SJCRH30 (cell line): Measurements from ENCODE around the gene CARD11. TPM values are rescaled to one million over a fixed set of nuclear protein-coding genes. Genes with fewer than 3 reads are reported as not detected.
A peak's percentile ranks its signal among the peaks of the same experiment; 100 is the strongest.

Experiments
- DNase-seq, 2 experiments: peaks; one replicate each; pipeline ENCODE4 v3.0.0-alpha.2; 2015 to 2020
- H3K27ac ChIP-seq: fragments of 250-450 bp; sonication (Bioruptor Pico); 2 replicates; pipeline ENCODE4 v1.5.1; 2020; ENCODE audit warnings: mild to moderate bottlenecking, moderate library complexity
- H3K27me3 ChIP-seq: fragments of 250-450 bp; sonication (Bioruptor Pico); 2 replicates; pipeline ENCODE4 v1.5.1; 2020; ENCODE audit warnings: mild to moderate bottlenecking, moderate library complexity
- H3K36me3 ChIP-seq: fragments of 250-450 bp; sonication (Bioruptor Pico); 2 replicates; pipeline ENCODE4 v1.5.1; 2020; ENCODE audit warnings: mild to moderate bottlenecking, moderate library complexity
- H3K4me1 ChIP-seq: fragments of 250-450 bp; sonication (Bioruptor Pico); 2 replicates; pipeline ENCODE4 v1.5.1; 2020; ENCODE audit warnings: mild to moderate bottlenecking, moderate library complexity
- H3K4me3 ChIP-seq: fragments of 250-450 bp; sonication (Bioruptor Pico); 2 replicates; pipeline ENCODE4 v1.5.1; 2020; ENCODE audit warnings: mild to moderate bottlenecking, moderate library complexity
- H3K9me3 ChIP-seq: fragments of 250-450 bp; sonication (Bioruptor Pico); replicated peaks from 2 replicates; pipeline ENCODE4 v1.5.1; 2020; ENCODE audit warnings: mild to moderate bottlenecking, moderate library complexity
- total RNA-seq: library from RNA; depleted of rRNA; stranded (reverse); fragments of >200 nt; shearing (Covaris generic); gene quantifications from 2 replicates; pipeline ENCODE4 v1.2.3, GENCODE V29; 2014

The CARD11 gene
- total RNA-seq, 1 experiment from 2014 or later, result not detected

DNA sequence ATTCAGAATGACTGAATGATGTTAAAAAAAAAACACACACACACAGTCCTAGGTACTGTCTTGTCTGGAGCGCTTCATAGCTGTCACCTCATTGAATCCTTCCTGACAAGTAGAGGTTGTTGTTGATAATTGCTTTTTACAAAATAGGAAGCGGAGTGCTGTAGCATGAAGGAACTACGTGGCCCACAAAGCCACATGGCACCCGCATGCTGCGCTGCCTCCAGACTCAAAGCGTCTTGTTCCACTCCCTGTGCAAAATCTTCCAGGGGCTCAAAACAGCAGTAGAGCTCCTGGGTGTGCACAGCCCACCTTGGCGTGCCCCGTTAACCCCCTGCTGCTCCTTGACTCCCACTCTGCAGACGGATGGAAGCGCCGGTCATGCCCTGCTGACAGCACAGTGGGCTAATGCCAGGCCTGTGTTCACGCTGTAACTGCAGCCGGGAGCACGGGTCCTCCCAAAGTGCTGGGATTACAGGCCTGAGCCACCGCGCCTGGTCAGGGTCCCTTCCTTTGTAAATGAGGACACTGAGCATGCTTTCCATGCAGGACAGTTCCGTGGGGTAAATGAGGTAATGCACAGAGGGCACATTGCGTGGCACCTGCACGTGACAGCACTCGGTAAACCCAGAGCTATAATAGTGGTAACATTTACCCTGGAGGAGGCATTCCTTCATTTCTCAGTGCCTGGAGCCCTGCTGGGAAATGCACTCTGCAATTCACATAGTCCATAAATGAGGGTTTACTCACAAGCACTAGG, 108.5 kb downstream of the CARD11 start:
- DNase-seq, result no peak
- Histone ChIP-seq H3K4me1 (peaks cover 2% of the 10 kb centered on the region; the same call in 1 of the 2 replicates), H3K4me3 (no peak overlapping the region), H3K36me3 (no peaks in the 10 kb centered on the region), H3K9me3 (no peaks in the 10 kb centered on the region), H3K27ac (no peak overlapping the region), H3K27me3 (peaks cover 4% of the 10 kb centered on the region)

GRCh38 chr7:2934211-2934731, 109.4 kb downstream of the CARD11 start:
- H3K27ac ChIP-seq, result no peak overlapping the region
- DNase-seq, result no peak
- H3K27me3 ChIP-seq, result peaks cover 11% of the 10 kb centered on the region

DNA sequence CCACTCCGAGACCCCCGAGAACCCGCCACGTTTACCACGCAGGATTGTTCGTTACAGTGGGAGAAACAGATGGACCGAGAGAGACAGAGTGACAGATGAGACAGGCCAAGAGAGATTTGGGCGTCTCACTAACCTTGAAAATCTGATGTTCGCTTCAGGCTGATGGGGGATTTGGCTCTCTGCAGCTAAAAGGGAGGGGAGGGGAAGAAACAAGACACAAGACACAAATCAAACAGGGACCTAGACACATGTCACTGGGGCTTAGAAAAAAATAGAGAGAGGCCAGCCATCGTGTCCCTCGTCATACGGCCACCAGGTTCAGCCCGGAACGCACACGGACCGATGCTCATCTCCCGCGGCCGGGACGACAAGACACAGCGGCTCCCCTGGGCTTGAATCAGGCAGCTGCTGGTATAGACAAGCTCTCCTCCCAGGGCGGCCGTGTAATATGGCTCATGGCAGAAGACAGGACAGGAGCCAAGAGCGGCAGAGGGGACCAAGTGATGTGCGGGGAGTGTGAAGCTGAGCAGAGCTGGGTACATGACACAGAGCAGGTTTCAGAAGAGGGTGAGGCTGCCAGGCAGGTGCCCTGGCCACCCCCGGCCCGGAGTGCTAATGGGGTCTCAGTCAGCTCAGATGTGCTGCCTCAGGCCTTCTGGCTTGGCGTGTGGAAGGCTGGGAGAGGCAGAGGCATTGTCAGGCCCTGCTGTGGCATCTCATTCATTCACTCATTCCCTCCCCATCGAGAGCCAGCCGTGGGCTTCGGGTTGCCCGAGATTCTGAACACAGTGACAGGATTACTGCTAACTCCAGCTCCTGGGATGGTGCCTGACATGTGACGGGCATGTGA, 111.0 kb downstream of the CARD11 start:
- H3K27ac ChIP-seq, result no peak overlapping the region
- H3K4me1 ChIP-seq, result peaks cover 9% of the 10 kb centered on the region
- peaks cover 23% of the 10 kb centered on the region for H3K27me3 ChIP-seq
- DNase-seq, result no peak
- H3K4me3 ChIP-seq, result no peak overlapping the region
- H3K36me3 ChIP-seq, result no peaks in the 10 kb centered on the region
- no peaks in the 10 kb centered on the region for H3K9me3 ChIP-seq

More at GRCh38 chr7:2934211-2934731, 109.4 kb downstream of the CARD11 start:
- H3K9me3 ChIP-seq, result no peaks in the 10 kb centered on the region
- peaks cover 4% of the 10 kb centered on the region for H3K4me1 ChIP-seq
- H3K4me3 ChIP-seq, result no peak overlapping the region
- no peaks in the 10 kb centered on the region for H3K36me3 ChIP-seq

- Histone ChIP-seq H3K4me1 (peaks cover 9% of the 10 kb centered on the region), H3K27me3 (peaks cover 25% of the 10 kb centered on the region), H3K36me3 (no peaks in the 10 kb centered on the region), H3K4me3 (no peak overlapping the region), H3K9me3 (no peaks in the 10 kb centered on the region), H3K27ac (no peak overlapping the region)
- no peak for DNase-seq
Measured at GRCh38 chr7:2931034-2931415, 112.6 kb downstream of the CARD11 start.

- Histone ChIP-seq H3K27ac (no peak overlapping the region), H3K36me3 (no peaks in the 10 kb centered on the region), H3K4me3 (no peak overlapping the region), H3K9me3 (no peaks in the 10 kb centered on the region), H3K27me3 (peaks cover 25% of the 10 kb centered on the region), H3K4me1 (peaks cover 9% of the 10 kb centered on the region)
- DNase-seq, result no peak
Measured at GRCh38 chr7:2930310-2931033, 113.2 kb downstream of the CARD11 start.

DNA sequence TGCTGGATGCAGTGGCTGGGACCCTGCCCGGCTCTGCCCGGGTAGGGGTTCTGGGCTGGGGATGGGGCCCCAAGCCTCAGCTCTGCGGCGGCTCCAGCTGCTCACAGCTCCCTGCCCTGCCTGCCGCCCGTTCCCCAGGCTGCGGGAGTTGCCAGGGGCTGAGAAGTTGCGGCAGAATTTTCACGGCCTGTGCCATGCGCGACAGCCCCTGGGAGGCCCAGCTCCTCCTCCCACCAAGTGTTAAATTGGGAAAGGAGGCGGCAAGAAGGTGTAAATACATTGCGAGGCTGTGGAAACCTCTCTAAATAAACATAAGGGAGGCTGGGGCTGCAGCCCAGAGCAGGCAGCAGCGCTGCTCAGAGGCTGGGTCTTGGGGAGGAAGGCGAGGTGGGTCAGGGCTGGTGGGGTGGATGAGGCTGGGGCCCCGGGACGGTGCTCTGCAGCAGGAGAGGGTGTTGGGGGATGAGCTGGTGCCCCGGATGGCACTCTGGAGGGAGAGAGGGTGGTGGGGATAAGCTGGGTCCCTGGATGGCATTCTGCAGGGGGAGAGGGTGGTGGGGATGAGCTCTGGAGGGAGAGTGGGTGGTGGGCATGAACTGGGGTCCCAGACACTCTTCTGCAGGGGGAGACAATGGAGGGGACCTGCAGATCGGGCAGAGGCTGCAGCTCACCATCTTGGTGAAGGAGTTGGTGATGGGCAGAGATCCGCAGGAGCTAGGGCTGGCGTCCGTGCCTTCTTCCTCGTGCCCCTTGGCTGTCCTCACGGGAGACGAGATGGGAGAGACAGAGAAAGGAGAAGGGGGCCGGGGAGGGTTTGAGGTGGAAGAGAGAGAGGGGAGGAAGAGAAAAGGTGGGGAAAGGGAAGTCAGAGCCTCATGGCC, 114.1 kb downstream of the CARD11 start:
- Histone ChIP-seq H3K27ac (no peak overlapping the region), H3K9me3 (no peaks in the 10 kb centered on the region), H3K4me3 (no peak overlapping the region), H3K27me3 (peaks cover 32% of the 10 kb centered on the region), H3K4me1 (peaks cover 9% of the 10 kb centered on the region), H3K36me3 (no peaks in the 10 kb centered on the region)
- DNase-seq, result peak in 1 of 2 experiments; percentile 31

- DNase-seq, result peak; percentile 70 to 79
Measured at GRCh38 chr7:2928613-2929311, 114.9 kb downstream of the CARD11 start.

GRCh38 chr7:2928256-2928612, 115.4 kb downstream of the CARD11 start:
- no peaks in the 10 kb centered on the region for H3K36me3 ChIP-seq
- H3K9me3 ChIP-seq, result no peaks in the 10 kb centered on the region
- H3K27me3 ChIP-seq, result peaks cover 32% of the 10 kb centered on the region
- H3K27ac ChIP-seq, result no peak overlapping the region
- H3K4me1 ChIP-seq, result peaks cover 7% of the 10 kb centered on the region
- H3K4me3 ChIP-seq, result no peak overlapping the region
- DNase-seq, result no peak

More at GRCh38 chr7:2928613-2929311, 114.9 kb downstream of the CARD11 start:
- no peak overlapping the region for H3K27ac ChIP-seq
- H3K4me3 ChIP-seq, result no peak overlapping the region
- H3K9me3 ChIP-seq, result no peaks in the 10 kb centered on the region
- peaks cover 32% of the 10 kb centered on the region for H3K27me3 ChIP-seq
- H3K36me3 ChIP-seq, result no peaks in the 10 kb centered on the region
- peaks cover 7% of the 10 kb centered on the region for H3K4me1 ChIP-seq

DNA sequence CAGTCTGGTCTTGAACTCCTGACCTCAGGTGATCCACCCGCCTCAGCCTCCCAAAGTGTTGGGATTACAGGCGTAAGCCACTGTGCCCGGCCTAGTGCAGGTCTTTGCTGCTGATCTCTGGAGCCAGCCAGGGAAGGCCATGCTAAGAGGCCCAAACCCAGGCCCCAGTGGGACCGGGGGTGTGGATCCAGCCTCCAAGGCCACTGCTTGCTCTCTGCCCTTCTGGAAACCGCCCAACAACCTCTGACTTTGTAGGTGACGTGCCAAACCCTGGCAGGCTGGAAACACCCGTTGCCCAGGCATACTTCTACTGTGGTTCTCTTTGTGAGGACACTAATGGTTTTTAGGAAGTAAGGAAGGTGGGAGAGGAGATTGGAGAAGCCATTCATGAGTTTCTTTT, 116.1 kb downstream of the CARD11 start:
- no peaks in the 10 kb centered on the region for H3K9me3 ChIP-seq
- peaks cover 32% of the 10 kb centered on the region for H3K27me3 ChIP-seq
- no peak overlapping the region for H3K4me3 ChIP-seq
- no peak for DNase-seq
- no peak overlapping the region for H3K27ac ChIP-seq
- peaks cover 7% of the 10 kb centered on the region for H3K4me1 ChIP-seq
- no peaks in the 10 kb centered on the region for H3K36me3 ChIP-seq

DNA sequence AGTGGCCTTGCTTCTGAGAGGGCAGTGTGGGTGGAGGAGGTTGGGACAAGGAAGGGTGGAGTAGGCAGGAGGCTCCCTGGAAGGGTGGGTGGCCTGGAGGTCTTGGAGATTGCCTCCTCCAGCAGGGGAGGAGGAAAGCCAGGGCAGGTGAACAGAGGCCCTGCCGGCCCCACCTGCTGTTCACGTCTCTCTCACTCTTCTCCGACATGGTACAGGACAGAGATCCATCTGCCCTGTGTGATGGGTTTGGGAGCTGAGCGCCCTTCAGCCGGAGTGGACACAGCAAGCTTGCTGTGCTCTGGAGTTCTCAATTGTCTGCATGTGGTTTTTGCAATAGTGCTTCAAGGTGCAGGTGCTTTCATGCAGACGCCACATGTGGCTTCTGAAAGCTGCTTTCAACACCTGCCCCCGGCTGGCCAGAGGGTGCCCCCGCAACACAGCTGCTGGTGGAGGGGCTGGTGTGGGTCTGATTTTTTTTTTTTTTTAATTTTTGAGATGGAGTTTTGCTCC, 116.7 kb downstream of the CARD11 start:
- Histone ChIP-seq H3K36me3 (no peaks in the 10 kb centered on the region), H3K9me3 (no peaks in the 10 kb centered on the region), H3K4me1 (peaks cover 7% of the 10 kb centered on the region), H3K4me3 (no peak overlapping the region), H3K27ac (no peak overlapping the region), H3K27me3 (peaks cover 32% of the 10 kb centered on the region)
- no peak for DNase-seq

DNA sequence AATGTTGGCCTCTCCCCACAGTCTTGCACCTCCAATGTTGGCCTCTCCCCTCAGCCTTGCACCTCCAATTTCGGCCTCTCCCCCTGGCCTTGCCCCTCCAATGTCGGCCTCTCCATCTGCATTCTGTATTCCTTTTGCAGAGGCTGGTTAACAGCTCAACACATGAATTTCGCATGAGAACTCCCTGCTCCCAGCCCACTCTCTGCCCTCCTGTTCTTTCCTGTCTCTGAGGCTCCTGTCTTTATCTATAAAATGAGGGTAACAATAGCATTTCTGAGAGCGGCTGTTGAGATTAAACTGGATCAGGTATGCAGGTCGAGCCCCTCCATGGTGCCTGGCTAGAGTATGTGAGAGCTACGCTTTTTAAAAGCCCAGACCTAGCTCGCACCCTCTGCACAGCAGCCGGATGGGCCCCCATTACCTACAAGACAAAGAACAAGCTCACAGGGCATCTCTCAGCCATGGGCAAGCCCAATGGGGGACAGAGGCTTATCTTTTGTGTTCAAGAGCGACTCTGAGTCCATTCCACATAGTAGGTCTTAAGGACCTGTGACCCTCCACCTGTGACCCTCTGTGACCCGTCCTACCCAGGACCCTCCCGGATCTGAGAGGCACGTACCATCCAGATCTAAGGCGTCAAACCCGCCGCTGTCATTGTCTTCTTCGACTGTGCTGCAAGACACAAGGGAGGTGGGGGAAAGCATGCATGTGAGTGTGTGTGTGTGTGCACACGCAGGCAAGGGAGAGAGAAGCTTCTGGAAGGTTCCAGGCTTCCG, 117.4 kb downstream of the CARD11 start:
- Histone ChIP-seq H3K36me3 (no peaks in the 10 kb centered on the region), H3K27me3 (peaks cover 32% of the 10 kb centered on the region)
- DNase-seq, result no peak

DNA sequence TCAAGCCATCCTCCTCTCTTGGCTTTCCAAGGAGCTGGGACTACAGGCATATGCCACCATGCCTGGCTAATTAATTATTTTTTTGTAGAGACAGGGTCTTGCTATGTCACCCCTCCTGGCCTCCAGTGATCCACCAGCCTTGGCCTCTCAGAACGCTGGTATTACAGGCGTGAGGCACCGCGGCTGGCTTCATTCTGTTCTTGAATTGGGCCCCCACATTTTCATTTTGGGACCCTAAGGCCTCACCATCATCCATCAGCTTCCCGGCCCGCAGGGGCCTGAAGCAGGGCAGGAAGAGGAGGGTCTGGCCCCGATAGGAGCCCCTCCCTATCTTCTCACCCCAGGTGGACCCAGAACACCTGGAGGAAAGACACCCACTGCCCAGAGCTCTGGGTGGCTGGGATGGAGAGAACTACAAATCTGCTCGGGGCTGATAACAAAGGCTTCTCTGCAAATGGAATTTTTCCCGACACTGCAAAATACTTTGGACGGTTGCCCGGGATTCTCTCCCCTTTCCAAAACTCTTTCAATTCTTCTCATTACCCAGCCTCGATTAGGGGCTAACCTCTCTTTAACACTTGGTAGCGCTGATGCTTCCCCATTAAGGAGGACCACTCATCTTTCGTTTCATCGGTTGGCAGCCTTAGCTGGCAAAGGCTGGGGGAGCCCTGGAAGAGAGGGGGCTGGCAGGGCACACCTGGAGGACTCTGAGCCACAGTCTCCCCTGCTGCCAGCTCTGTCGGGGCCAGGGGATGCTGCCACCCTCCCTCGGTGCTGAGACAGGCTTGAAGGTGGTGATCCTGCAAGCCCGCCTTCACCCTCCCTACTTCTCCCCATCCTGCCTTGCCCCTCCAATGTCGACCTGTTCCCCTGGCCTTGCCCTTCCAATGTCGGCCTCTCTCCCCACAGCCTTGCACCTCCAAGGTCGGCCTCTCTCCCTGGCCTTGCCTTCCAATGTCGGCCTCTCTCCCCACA, 118.5 kb downstream of the CARD11 start:
- Histone ChIP-seq H3K4me3 (no peak overlapping the region), H3K9me3 (no peaks in the 10 kb centered on the region), H3K36me3 (no peaks in the 10 kb centered on the region), H3K27ac (no peak overlapping the region), H3K27me3 (peaks cover 32% of the 10 kb centered on the region), H3K4me1 (peaks cover 11% of the 10 kb centered on the region)
- DNase-seq, result no peak

More for the DNA sequence above, 117.4 kb downstream of the CARD11 start:
- peaks cover 8% of the 10 kb centered on the region for H3K4me1 ChIP-seq
- H3K4me3 ChIP-seq, result no peak overlapping the region
- H3K9me3 ChIP-seq, result no peaks in the 10 kb centered on the region
- no peak overlapping the region for H3K27ac ChIP-seq
